HEK293 (cell line): ENCODE measurements around the gene OTOF.

ENCODE experiments used
- CTCF ChIA-PET: fragments of 350-600 bp; formaldehyde crosslinking; extraction: SDS; loops from one replicate; lab custom pipeline; 2021; ENCODE audit warnings: antibody characterized with exemption; lab: Yijun Ruan, JAX
- POLR2A ChIA-PET: fragments of 300-600 bp; formaldehyde crosslinking; extraction: SDS; loops from one replicate; lab custom pipeline; 2020; ENCODE audit warnings: antibody characterized with exemption, inconsistent platforms; lab: Yijun Ruan, JAX
- H3K27ac ChIP-seq: fragments of 200-500 bp; sonication (Bioruptor generic); 2 replicates; pipeline ENCODE4 v1.5.1; 2014; ENCODE audit warnings: low read depth, low read length, control low read depth, inconsistent platforms; ENCODE audit errors: extremely low read depth
- H3K36me3 ChIP-seq, 2 experiments: fragments of 200-500 bp in 1 of 2; sonication (Bioruptor generic) in 1 of 2; 1 replicate in 1 of 2; 2 replicates in 1 of 2; pipeline ENCODE4 v1.5.1; 2014 to 2017; ENCODE audit warnings: inconsistent platforms in 2 of 2, low read length in 2 of 2; ENCODE audit not compliant: control insufficient read depth in 2 of 2, insufficient read depth in 1 of 2
- H3K4me1 ChIP-seq: fragments of 200-500 bp; sonication (Bioruptor generic); 2 replicates; pipeline ENCODE4 v1.5.1; 2014; ENCODE audit warnings: mild to moderate bottlenecking, low read length, inconsistent platforms; ENCODE audit not compliant: control insufficient read depth, insufficient read depth
- H3K4me3 ChIP-seq: 2 replicates; pipeline ENCODE4 v1.5.1; 2011; ENCODE audit warnings: low read depth, mild to moderate bottlenecking, control low read depth, low read length, moderate library complexity
- H3K9me3 ChIP-seq: fragments of 200-500 bp; sonication (Bioruptor generic); 2 replicates; pipeline ENCODE4 v1.5.1; 2014; ENCODE audit warnings: low read depth, low read length, inconsistent platforms; ENCODE audit not compliant: control insufficient read depth, insufficient read depth
- ATF2 ChIP-seq: fragments of 450-650 bp; formaldehyde crosslinking; IDR thresholded peaks from 2 replicates; pipeline ENCODE4 v1.5.1; 2016; ENCODE audit warnings: missing biosample characterization, missing genetic modification characterization, low read depth
- GLI4 ChIP-seq: fragments of 450-650 bp; formaldehyde crosslinking; IDR thresholded peaks from 2 replicates; pipeline ENCODE4 v1.5.1; 2016; ENCODE audit warnings: missing biosample characterization, missing genetic modification characterization
- HOXA7 ChIP-seq: sonication (generic); formaldehyde crosslinking; IDR thresholded peaks from 2 replicates; pipeline ENCODE4 v1.8.1; 2022; ENCODE audit warnings: missing genetic modification reagents, borderline replicate concordance
- MEIS1 ChIP-seq: sonication (generic); formaldehyde crosslinking; IDR thresholded peaks from 2 replicates; pipeline ENCODE4 v1.8.1; 2022; ENCODE audit warnings: missing genetic modification reagents, mild to moderate bottlenecking, borderline replicate concordance
- PRDM1 ChIP-seq: fragments of 450-650 bp; formaldehyde crosslinking; IDR thresholded peaks from 2 replicates; pipeline ENCODE4; 2016; ENCODE audit warnings: missing biosample characterization, missing genetic modification characterization
- SETDB1 ChIP-seq: IDR thresholded peaks from one replicate; pipeline ENCODE4 v1.6.1; 2017; ENCODE audit warnings: mild to moderate bottlenecking, low read length, moderate library complexity, mixed read lengths; ENCODE audit not compliant: insufficient read length
- SP7 ChIP-seq: fragments of 450-650 bp; formaldehyde crosslinking; IDR thresholded peaks from 2 replicates; pipeline ENCODE4 v1.5.1; 2016; ENCODE audit warnings: missing biosample characterization, missing genetic modification characterization
- ZBTB17 ChIP-seq: fragments of 450-650 bp; formaldehyde crosslinking; IDR thresholded peaks from 2 replicates; pipeline ENCODE4 v1.5.1; 2016; ENCODE audit warnings: missing biosample characterization, missing genetic modification characterization
- ZFHX2 ChIP-seq: fragments of 450-650 bp; formaldehyde crosslinking; conservative IDR thresholded peaks from 2 replicates; pipeline ENCODE4 v1.5.1; 2016; ENCODE audit warnings: missing biosample characterization, missing genetic modification characterization
- ZNF138 ChIP-seq: fragments of 450-650 bp; formaldehyde crosslinking; IDR thresholded peaks from 2 replicates; pipeline ENCODE4 v1.5.1; 2016; ENCODE audit warnings: missing biosample characterization, missing genetic modification characterization, borderline replicate concordance
- ZNF157 ChIP-seq: fragments of 450-650 bp; formaldehyde crosslinking; IDR thresholded peaks from 2 replicates; pipeline ENCODE4 v1.5.1; 2016; ENCODE audit warnings: missing biosample characterization, missing genetic modification characterization
- ZNF16 ChIP-seq: fragments of 450-650 bp; formaldehyde crosslinking; IDR thresholded peaks from 2 replicates; pipeline ENCODE4 v1.5.1; 2016; ENCODE audit warnings: low read depth, missing biosample characterization, missing genetic modification characterization
- ZNF280D ChIP-seq: fragments of 450-650 bp; formaldehyde crosslinking; IDR thresholded peaks from 2 replicates; pipeline ENCODE4 v1.5.1; 2016; ENCODE audit warnings: missing biosample characterization, missing genetic modification characterization
- ZNF302 ChIP-seq: fragments of 450-650 bp; formaldehyde crosslinking; IDR thresholded peaks from 2 replicates; pipeline ENCODE4 v1.5.1; 2016; ENCODE audit warnings: missing biosample characterization, missing genetic modification characterization, low read depth
- ZNF311 ChIP-seq: fragments of 450-650 bp; formaldehyde crosslinking; IDR thresholded peaks from 2 replicates; pipeline ENCODE4 v1.5.1; 2017; ENCODE audit warnings: missing biosample characterization, missing genetic modification characterization, borderline replicate concordance
- ZNF335 ChIP-seq: fragments of 450-650 bp; formaldehyde crosslinking; conservative IDR thresholded peaks from 2 replicates; pipeline ENCODE4 v1.5.1; 2016; ENCODE audit warnings: missing biosample characterization, missing genetic modification characterization
- ZNF366 ChIP-seq: fragments of 450-650 bp; formaldehyde crosslinking; conservative IDR thresholded peaks from 2 replicates; pipeline ENCODE4 v1.5.1; 2016; ENCODE audit warnings: missing biosample characterization, missing genetic modification characterization
- ZNF398 ChIP-seq: fragments of 450-650 bp; formaldehyde crosslinking; IDR thresholded peaks from 2 replicates; pipeline ENCODE4 v1.5.1; 2017; ENCODE audit warnings: missing biosample characterization, missing genetic modification characterization
- ZNF561 ChIP-seq: fragments of 450-650 bp; IDR thresholded peaks from 2 replicates; pipeline ENCODE4 v1.5.1; 2018; ENCODE audit warnings: missing biosample characterization, missing genetic modification characterization, borderline replicate concordance
- ZNF629 ChIP-seq: fragments of 450-650 bp; formaldehyde crosslinking; IDR thresholded peaks from 2 replicates; pipeline ENCODE4 v1.5.1; 2017; ENCODE audit warnings: missing biosample characterization, missing genetic modification characterization
- ZNF747 ChIP-seq: fragments of 450-650 bp; formaldehyde crosslinking; IDR thresholded peaks from 2 replicates; pipeline ENCODE4 v1.5.1; 2016; ENCODE audit warnings: missing biosample characterization, missing genetic modification characterization
- ZNF776 ChIP-seq: fragments of 450-650 bp; formaldehyde crosslinking; IDR thresholded peaks from 2 replicates; pipeline ENCODE4 v1.5.0; 2017; ENCODE audit warnings: missing biosample characterization, missing genetic modification characterization, borderline replicate concordance
- ZNF843 ChIP-seq: fragments of 450-650 bp; formaldehyde crosslinking; IDR thresholded peaks from 2 replicates; pipeline ENCODE4 v1.5.1; 2016; ENCODE audit warnings: missing biosample characterization, missing genetic modification characterization

Gene OTOF

GRCh38 chr2:26421961-26422360 is 56.0 kb downstream of the OTOF start:
- Histone ChIP-seq H3K9me3 (no peaks in the 10 kb centered on the region), H3K27ac (no peak overlapping the region), H3K4me3 (no peak overlapping the region), H3K36me3 (no peaks in the 10 kb centered on the region), H3K4me1 (no peaks in the 10 kb centered on the region)
- POLR2A ChIA-PET = no interaction called here
- CTCF ChIA-PET = no interaction called here
- TF ChIP-seq HOXA7 (CRISPR knock-in tag) (no peak), ZNF843 (tag by site-specific recombination) (no peak), ZNF302 (tag by site-specific recombination) (no peak), ZNF776 (tag by site-specific recombination) (no peak), ZNF561 (tag by site-specific recombination) (no peak), ZNF138 (tag by site-specific recombination) (no peak), ZNF366 (tag by site-specific recombination) (no peak), ZNF747 (tag by site-specific recombination) (no peak), SETDB1 (no peak), ZNF280D (tag by site-specific recombination) (no peak), ZNF157 (tag by site-specific recombination) (no peak), GLI4 (tag by site-specific recombination) (no peak)

- no peaks in the 10 kb centered on the region for H3K36me3 ChIP-seq
- no peaks in the 10 kb centered on the region for H3K9me3 ChIP-seq
- H3K27ac ChIP-seq = no peak overlapping the region
- TF ChIP-seq ATF2 (tag by site-specific recombination) (peak; percentile 30; the same call in 1 of the 2 replicates), MEIS1 (CRISPR knock-in tag) (no peak)
- TF ChIP-seq, all 188 proteins: peak for 1
- ChIA-PET POLR2A (no interaction called here), CTCF (interaction anchor here (0.5 kb wide), 1 partner anchor 1765 kb away, joined by 4 read pairs; no protein-coding TSS in a partner anchor)
- Histone ChIP-seq H3K4me3 (no peak overlapping the region), H3K4me1 (no peaks in the 10 kb centered on the region)
Observed at GRCh38 chr2:26414311-26414710, 63.6 kb downstream of the OTOF start.

- no peak overlapping the region for H3K27ac ChIP-seq
- POLR2A ChIA-PET = no interaction called here
- no peak overlapping the region for H3K4me3 ChIP-seq
- H3K4me1 ChIP-seq = no peaks in the 10 kb centered on the region
- no peaks in the 10 kb centered on the region for H3K9me3 ChIP-seq
- TF ChIP-seq GLI4 (tag by site-specific recombination) (no peak), ZNF16 (tag by site-specific recombination) (no peak), SP7 (tag by site-specific recombination) (0 out of 2 replicates have a peak, but pooled peaks have one; percentile 11), ZNF335 (peak; percentile 50), PRDM1 (tag by site-specific recombination) (no peak), ZNF398 (tag by site-specific recombination) (peak; percentile 51; the same call in 1 of the 2 replicates), ZNF311 (no peak), ZNF629 (tag by site-specific recombination) (0 out of 2 replicates have a peak, but pooled peaks have one; percentile 27), ZBTB17 (tag by site-specific recombination) (0 out of 2 replicates have a peak, but pooled peaks have one; percentile 19), ZFHX2 (tag by site-specific recombination) (0 out of 2 replicates have a peak, but pooled peaks have one; percentile 21)
- CTCF ChIA-PET = interaction anchor here (0.7 kb wide), 1 partner anchor 20 kb away, joined by 3 read pairs; no protein-coding TSS in a partner anchor
- no peaks in the 10 kb centered on the region for H3K36me3 ChIP-seq
Observed at GRCh38 chr2:26412091-26412673, 65.7 kb downstream of the OTOF start.
